Measurements from ENCODE around the gene RPL13A. TPM values are rescaled to one million over a fixed set of nuclear protein-coding genes. Genes with fewer than 3 reads are reported as not detected.

Gene RPL13A
- total and polyA plus RNA-seq, 2 of the 13 experiments (the other 11 are each of a cell fraction or from before 2014, with no cell fraction given): 2,601 to 3,407 TPM

DNA sequence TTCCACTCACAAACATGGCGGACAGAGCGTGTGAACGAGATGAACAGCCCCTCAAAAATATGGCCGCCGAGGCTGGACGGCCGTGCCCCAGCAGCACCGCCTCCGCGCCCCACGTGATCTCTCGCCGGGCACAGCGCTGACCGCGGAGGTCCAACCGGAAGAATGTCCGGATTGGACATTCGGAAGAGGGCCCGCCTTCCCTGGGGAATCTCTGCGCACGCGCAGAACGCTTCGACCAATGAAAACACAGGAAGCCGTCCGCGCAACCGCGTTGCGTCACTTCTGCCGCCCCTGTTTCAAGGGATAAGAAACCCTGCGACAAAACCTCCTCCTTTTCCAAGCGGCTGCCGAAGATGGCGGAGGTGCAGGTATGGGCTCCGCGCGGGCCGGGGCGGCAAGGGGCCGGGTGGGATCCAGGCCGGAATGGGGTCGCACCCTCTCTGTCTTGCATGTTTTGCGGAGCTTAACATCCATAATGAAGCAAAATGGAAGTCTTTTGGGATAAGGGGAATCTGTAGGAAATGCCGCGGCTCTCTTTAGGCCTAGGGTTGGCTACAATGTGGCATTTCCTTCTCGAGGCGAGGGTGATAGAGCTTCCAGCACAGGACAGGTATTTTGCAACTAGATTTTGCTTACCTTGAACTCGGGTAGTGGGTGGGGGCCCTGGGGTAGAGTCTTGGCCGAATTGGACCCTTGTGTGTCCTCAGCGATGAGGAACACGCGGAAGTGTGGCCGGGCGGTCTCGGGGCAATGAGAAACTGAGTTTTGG lies at the start of gene RPL13A (continued):
- TF ChIP-seq ZNF281 (CRISPR knock-in tag; IDR thresholded peaks at IDR 0.05; ENCODE audit: borderline replicate concordance) (no peak; the same call in 1 of the 2 replicates), MTA3 (CRISPR knock-in tag; IDR thresholded peaks at IDR 0.05) (no peak), PRDM10 (CRISPR knock-in tag; IDR thresholded peaks at IDR 0.05; ENCODE audit: low read depth) (peak; percentile 51; the same call in 1 of the 2 replicates), ZNF367 (CRISPR knock-in tag; IDR thresholded peaks at IDR 0.05; ENCODE audit: borderline replicate concordance) (no peak; the same call in 1 of the 2 replicates), NFATC3 (CRISPR knock-in tag; IDR thresholded peaks at IDR 0.05) (no peak), ZNF841 (CRISPR knock-in tag; IDR thresholded peaks at IDR 0.05; ENCODE audit: borderline replicate concordance) (no peak), GABPB1 (CRISPR knock-in tag; IDR thresholded peaks at IDR 0.05) (peak; percentile 97), ZNF737 (CRISPR knock-in tag; IDR thresholded peaks at IDR 0.05; ENCODE audit: borderline replicate concordance) (peak; percentile 76; the same call in 1 of the 2 replicates), ZNF605 (CRISPR knock-in tag; IDR thresholded peaks at IDR 0.05) (peak; percentile 96), KLF12 (CRISPR knock-in tag; IDR thresholded peaks at IDR 0.05; ENCODE audit: borderline replicate concordance) (0 out of 2 replicates have a peak, but pooled peaks have one; percentile 60), PRPF4 (IDR thresholded peaks at IDR 0.05; ENCODE audit: low read depth, low read length, poor library complexity, severe bottlenecking) (no peak), ZBTB42 (CRISPR knock-in tag; IDR thresholded peaks at IDR 0.05) (peak; percentile 79; the same call in 1 of the 2 replicates), TBL1XR1 (IDR thresholded peaks at IDR 0.05; ENCODE audit: borderline replicate concordance, low read length, partially characterized antibody) (peak; percentile 41), SAFB2 (CRISPR knock-in tag; IDR thresholded peaks at IDR 0.05; ENCODE audit: borderline replicate concordance, low read depth) (peak; percentile 72; the same call in 1 of the 2 replicates), ZNF17 (CRISPR knock-in tag; IDR thresholded peaks at IDR 0.05) (no peak), ESRRA (CRISPR knock-in tag; IDR thresholded peaks at IDR 0.05; ENCODE audit: low read depth) (no peak), ZNF317 (CRISPR knock-in tag; IDR thresholded peaks at IDR 0.05) (peak; percentile 79; the same call in 1 of the 2 replicates), SAP130 (CRISPR knock-in tag; IDR thresholded peaks at IDR 0.05; ENCODE audit: low read depth) (peak; percentile 93), ZNF253 (CRISPR knock-in tag; IDR thresholded peaks at IDR 0.05; ENCODE audit: borderline replicate concordance) (no peak; the same call in 1 of the 2 replicates), ZNF468 (CRISPR knock-in tag; IDR thresholded peaks at IDR 0.05) (no peak)
- TF ChIP-seq, protein P1, sequence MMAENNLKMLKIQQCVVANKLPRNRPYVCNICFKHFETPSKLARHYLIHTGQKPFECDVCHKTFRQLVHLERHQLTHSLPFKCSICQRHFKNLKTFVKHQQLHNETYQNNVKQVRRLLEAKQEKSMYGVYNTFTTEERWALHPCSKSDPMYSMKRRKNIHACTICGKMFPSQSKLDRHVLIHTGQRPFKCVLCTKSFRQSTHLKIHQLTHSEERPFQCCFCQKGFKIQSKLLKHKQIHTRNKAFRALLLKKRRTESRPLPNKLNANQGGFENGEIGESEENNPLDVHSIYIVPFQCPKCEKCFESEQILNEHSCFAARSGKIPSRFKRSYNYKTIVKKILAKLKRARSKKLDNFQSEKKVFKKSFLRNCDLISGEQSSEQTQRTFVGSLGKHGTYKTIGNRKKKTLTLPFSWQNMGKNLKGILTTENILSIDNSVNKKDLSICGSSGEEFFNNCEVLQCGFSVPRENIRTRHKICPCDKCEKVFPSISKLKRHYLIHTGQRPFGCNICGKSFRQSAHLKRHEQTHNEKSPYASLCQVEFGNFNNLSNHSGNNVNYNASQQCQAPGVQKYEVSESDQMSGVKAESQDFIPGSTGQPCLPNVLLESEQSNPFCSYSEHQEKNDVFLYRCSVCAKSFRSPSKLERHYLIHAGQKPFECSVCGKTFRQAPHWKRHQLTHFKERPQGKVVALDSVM (CRISPR knock-in tag; IDR thresholded peaks at IDR 0.05): peak; percentile 84

Measured in HepG2 (cell line).